HG02642 (cell line): ENCODE data around the gene USP40.

Experiments used
- ATAC-seq: cut with Tn5 transposase; IDR thresholded peaks from one replicate; pipeline ENCODE4 v1.9.1; 2021; ENCODE audit warnings: mild to moderate bottlenecking; ENCODE audit not compliant: unreplicated experiment, poor library complexity

The USP40 gene

GRCh38 chr2:233563663-233564430 is 2.7 kb downstream of the USP40 start:
- no peak for ATAC-seq

DNA sequence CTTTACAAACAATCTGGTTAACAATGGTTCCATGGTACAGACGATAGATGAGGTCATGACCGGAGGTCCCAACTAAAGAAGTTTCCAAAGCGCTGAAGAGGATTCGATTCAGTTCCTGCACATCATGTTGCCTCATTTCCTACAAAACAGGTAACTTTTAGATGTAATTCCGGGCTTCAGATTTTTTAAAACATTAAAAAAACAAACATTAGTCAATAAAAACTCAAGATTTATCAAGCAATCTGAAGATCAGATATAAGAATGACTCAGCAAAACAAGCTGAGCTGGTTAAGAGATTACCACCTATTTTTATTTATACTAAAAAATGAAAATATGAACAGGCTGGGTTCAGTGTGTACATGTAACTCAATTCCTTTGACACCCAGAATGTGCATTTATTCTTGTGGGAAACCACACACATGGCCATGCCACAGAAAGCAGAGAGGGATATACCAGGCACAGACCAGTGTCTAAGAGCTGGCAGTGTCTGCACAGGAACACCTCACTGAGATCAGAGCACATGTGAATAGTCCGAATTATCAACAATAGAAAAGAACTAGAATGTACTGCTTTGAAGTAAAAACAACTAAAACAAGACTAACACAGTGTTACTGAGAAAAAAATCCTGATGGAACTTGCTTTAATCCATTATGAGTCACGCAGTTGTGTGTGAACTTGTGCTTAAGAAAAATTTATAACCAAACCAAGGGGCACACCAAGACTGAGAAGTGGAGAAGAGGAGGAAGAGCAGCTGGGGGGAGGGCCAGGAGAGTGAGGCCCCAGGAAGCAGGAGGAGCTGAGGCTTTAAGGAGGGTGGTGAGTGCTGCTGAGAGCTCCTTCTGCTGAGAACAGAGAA is 9.5 kb downstream of the USP40 start:
- ATAC-seq, result no peak

- no peak for ATAC-seq
These were observed 13.2 kb downstream of the USP40 start for GRCh38 chr2:233553366-233553765.

GRCh38 chr2:233551491-233551890 is 15.1 kb downstream of the USP40 start:
- ATAC-seq, result no peak

- no peak for ATAC-seq
These were observed 19.8 kb downstream of the USP40 start for GRCh38 chr2:233546774-233547173.

- ATAC-seq, result no peak
These were observed 20.5 kb downstream of the USP40 start for GRCh38 chr2:233546101-233546500.

DNA sequence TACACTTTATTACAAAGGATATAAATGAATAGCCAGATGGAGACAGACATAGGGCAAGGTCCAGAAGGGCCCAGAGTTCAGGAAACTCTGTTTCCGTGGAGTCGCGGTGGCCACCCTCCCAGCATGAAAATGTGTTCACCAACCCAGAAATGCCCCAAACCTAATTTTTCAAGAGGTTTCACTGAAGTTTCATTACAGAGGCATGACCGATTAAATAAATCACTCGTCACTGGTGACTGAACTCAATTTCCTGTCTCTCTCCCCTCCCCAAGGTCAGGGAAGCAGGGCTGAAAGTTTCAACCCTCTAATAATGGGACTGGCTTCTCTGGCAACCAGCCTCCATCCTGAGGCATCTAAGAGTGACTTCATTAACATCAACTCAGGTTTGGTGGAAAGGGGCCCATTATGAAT is 22.4 kb downstream of the USP40 start:
- no peak for ATAC-seq

GRCh38 chr2:233542507-233542906 is 24.1 kb downstream of the USP40 start:
- ATAC-seq, result no peak

DNA sequence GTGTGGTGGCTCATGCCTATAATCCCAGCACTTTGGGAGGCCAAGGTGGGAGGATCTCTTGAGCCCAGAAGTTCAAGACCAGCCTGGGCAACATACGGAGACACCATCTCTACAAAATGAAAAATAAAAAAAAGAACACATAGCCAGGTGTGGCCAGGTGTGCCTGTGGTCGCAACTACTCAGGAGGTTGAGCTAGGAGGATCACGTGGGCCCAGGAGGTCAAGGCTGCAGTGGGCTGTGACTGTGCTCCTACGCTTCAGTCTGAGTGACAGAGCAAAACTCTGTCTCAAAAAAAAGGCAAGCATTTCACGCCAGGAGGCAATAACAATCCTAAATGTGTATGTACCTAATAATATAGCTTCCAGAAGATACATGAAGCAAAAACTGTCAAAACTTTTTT is 27.8 kb downstream of the USP40 start:
- ATAC-seq, result no peak

DNA sequence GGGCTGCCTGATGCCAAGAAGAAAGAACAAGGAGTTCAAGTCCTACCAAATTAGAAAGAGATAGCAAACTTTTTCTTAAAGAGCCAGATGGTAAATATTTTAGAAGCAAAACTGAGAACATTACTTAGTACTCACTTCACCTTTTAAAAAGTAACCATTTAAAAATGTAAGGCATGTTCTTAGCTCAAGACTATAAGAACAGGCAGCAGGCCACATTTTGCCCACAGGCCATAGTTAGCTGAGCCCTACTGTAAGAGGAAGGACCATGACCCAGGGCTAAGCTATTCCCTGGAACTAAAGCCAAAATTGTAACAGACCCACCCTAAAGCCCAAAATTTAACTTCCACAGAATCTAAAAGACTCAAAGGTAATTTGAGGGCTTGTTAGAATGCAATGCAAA is 31.3 kb downstream of the USP40 start:
- ATAC-seq, result no peak

DNA sequence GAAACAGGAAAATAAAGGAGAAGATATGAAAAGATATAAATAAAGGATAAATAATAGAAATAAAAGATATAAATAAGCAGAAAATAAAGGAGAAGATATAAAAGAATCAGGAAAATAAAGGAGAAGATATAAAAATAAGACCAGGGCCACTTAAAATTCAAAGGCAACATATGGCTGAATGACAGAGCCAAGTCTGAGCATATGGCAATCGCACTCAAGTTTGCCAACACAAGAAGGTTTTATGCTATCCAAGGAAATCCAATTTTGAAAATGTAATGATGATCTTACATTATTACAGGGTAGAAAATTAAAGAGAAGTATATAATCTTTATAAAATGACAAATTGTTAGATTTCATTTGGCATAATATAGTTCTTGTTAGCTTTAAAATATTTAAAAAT is 33.6 kb downstream of the USP40 start:
- no peak for ATAC-seq

- ATAC-seq, result no peak
These were observed 34.6 kb downstream of the USP40 start for GRCh38 chr2:233531955-233532354.

DNA sequence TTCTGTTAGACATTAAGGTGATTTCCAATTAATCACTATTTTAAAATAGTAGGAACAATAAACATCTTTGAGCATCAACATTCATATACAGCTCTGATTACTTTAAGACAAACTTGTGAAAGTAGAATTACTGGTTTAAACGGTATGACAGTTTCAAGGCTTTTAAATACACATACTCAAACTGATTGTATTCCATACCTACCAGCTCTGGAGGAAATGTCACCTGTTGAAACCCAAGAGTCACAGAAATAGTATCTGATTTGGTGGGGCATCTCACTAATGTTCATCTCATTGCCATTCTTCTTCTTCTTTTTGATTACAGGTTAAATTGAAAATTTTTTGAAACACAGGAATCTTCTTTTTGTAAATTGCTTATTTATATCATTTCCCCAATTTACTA is 36.2 kb downstream of the USP40 start:
- ATAC-seq, result no peak

DNA sequence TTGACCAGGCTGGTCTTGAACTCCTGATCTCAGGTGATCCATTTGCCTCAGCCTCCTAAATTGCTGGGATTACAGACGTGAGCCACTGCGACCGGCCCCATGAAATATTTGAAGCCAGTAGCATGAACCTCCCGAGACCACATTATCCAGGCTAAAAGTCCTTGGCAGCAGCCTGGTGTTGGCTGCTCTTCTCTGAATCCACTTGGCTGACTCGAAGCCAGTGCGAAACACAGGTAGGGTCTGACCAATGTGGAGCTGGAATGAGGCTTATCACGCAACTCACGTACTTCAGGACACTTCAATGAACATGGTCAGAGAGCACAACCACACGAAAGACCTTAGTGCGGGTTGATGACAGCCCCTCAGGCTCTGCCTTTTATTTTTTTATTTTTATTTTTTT is 38.4 kb downstream of the USP40 start:
- ATAC-seq, result no peak

GRCh38 chr2:233525791-233526190 is 40.8 kb downstream of the USP40 start:
- no peak for ATAC-seq

- ATAC-seq, result peak; percentile 82
These were observed 46.6 kb downstream of the USP40 start for GRCh38 chr2:233519787-233520611.

DNA sequence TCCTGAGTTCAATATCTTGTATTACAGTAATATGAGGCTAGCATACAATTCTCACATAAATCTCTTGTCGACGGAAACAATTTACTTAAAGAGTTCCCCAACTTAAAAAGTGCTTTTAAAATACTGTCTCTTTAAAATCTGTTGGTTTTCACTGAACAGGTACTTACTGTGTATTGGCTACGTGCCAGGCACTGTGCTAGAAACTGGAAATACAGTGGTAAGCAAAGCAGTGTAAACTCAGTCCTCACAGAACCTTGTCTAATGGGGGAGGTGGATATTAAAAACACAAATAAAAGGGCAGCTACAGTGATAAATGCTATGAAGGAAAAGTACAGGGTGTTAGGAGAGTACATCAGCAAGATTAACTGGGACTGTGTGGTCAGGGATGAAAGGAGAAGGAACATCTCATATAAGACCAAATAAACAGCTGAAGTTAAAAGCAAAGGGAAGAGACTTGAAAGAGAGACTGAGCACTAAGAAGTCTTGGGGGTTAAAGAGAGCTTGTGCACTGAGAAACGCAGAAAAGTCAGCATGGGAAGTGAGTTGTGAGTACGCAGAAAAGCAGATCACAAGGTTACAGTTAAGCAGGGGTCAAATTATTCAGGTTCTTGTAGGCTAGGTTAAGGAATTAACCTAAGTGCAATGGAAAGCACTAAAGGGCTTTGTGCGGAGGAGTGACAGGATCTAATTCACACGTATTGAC is 52.5 kb downstream of the USP40 start:
- ATAC-seq, result no peak

DNA sequence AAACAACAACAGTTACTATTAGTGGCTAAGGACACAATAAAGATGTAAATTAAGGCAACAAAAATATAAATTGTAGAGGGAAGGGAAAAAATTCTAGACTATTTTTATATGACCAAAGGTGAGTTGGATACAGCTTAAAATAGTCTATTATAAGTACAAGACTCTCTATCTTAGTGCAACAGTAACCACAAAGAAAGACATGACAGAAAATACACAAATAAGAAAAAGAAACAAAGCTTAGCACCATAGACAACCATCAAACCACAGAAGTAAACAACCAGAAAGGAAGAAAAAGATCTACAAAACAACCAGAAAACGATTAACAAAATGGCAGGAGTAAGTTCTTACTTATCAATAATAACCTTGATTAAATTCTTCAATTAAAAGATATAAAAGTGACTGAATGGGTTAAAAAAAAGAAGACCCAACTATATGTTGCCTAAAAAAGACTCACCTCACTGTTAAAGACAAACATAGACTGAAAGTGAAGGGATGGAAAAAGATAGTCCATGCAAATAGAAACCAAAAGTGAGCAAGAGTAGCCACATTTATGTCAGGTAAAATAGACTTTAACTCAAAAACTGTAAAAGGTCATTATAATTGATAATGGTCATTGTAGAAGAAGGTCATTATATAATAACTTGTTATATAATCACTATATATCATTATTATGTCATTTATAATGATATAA is 62.5 kb downstream of the USP40 start:
- no peak for ATAC-seq

GRCh38 chr2:233503481-233503880 is 63.1 kb downstream of the USP40 start:
- no peak for ATAC-seq
